Measurements from ENCODE around the gene EMILIN2.
A peak's percentile ranks its signal among the peaks of the same experiment; 100 is the strongest.

Gene EMILIN2

GRCh38 chr18:2878656-2879330 lies 32.0 kb downstream of the EMILIN2 start:
- DNase-seq (ENCODE audit: low read depth): no peak

GRCh38 chr18:2879889-2880288 lies 33.1 kb downstream of the EMILIN2 start:
- DNase-seq (ENCODE audit: low read depth): no peak

GRCh38 chr18:2880473-2880872 lies 33.7 kb downstream of the EMILIN2 start:
- no peak for DNase-seq (ENCODE audit: low read depth)

GRCh38 chr18:2881088-2881839 lies 34.5 kb downstream of the EMILIN2 start:
- peak; percentile 77 for DNase-seq (ENCODE audit: low read depth)

- no peak for DNase-seq (ENCODE audit: low read depth)
These were observed 35.0 kb downstream of the EMILIN2 start for GRCh38 chr18:2881840-2882195.

- DNase-seq (ENCODE audit: low read depth): no peak
These were observed 35.4 kb downstream of the EMILIN2 start for GRCh38 chr18:2882201-2882600.

- DNase-seq (ENCODE audit: low read depth): no peak
These were observed 36.4 kb downstream of the EMILIN2 start for GRCh38 chr18:2883076-2883735.

- DNase-seq (ENCODE audit: low read depth): no peak
These were observed 38.0 kb downstream of the EMILIN2 start for GRCh38 chr18:2884706-2885285.

GRCh38 chr18:2887470-2887869 lies 40.7 kb downstream of the EMILIN2 start:
- no peak for DNase-seq (ENCODE audit: low read depth)

- no peak for DNase-seq (ENCODE audit: low read depth)
These were observed 43.0 kb downstream of the EMILIN2 start for GRCh38 chr18:2889761-2890192.

- DNase-seq (ENCODE audit: low read depth): no peak
These were observed 43.8 kb downstream of the EMILIN2 start for GRCh38 chr18:2890606-2891005.

- peak; percentile 49 for DNase-seq (ENCODE audit: low read depth)
These were observed 45.0 kb downstream of the EMILIN2 start for GRCh38 chr18:2891526-2892431.

- DNase-seq (ENCODE audit: low read depth): no peak
These were observed 46.2 kb downstream of the EMILIN2 start for GRCh38 chr18:2893056-2893455.

GRCh38 chr18:2893676-2894075 lies 46.9 kb downstream of the EMILIN2 start:
- DNase-seq (ENCODE audit: low read depth): no peak

GRCh38 chr18:2894131-2894840 lies 47.5 kb downstream of the EMILIN2 start:
- no peak for DNase-seq (ENCODE audit: low read depth)

GRCh38 chr18:2894841-2895370 lies 48.1 kb downstream of the EMILIN2 start:
- DNase-seq (ENCODE audit: low read depth): no peak

GRCh38 chr18:2895391-2895790 lies 48.6 kb downstream of the EMILIN2 start:
- DNase-seq (ENCODE audit: low read depth): no peak

GRCh38 chr18:2896990-2897389 lies 50.2 kb downstream of the EMILIN2 start:
- no peak for DNase-seq (ENCODE audit: low read depth)

GRCh38 chr18:2897448-2898185 lies 50.8 kb downstream of the EMILIN2 start:
- DNase-seq (ENCODE audit: low read depth): no peak

GRCh38 chr18:2898186-2898640 lies 51.4 kb downstream of the EMILIN2 start:
- no peak for DNase-seq (ENCODE audit: low read depth)

Data from iris pigment epithelial cell (primary cell).